Osteocyte (in vitro differentiated cells): ENCODE results near the gene SRRM4. TPM values are rescaled to one million over a fixed set of nuclear protein-coding genes. Genes with fewer than 3 reads are reported as not detected.

ENCODE experiments used
- DNase-seq: peaks from one replicate; pipeline ENCODE4 v3.0.0; 2021; ENCODE audit warnings: mixed read lengths; ENCODE audit not compliant: unreplicated experiment; ENCODE audit errors: extremely low spot score
- H3K27ac Mint-ChIP-seq: one replicate; pipeline ENCODE4 v1.8.0; 2021; ENCODE audit warnings: mild to moderate bottlenecking, mixed read lengths; ENCODE audit not compliant: unreplicated experiment
- H3K27me3 Mint-ChIP-seq: one replicate; pipeline ENCODE4 v1.8.0; 2021; ENCODE audit warnings: mixed read lengths; ENCODE audit not compliant: unreplicated experiment
- H3K36me3 Mint-ChIP-seq: one replicate; pipeline ENCODE4 v1.8.0; 2021; ENCODE audit warnings: mixed read lengths; ENCODE audit not compliant: unreplicated experiment
- H3K4me1 Mint-ChIP-seq: one replicate; pipeline ENCODE4 v1.8.0; 2021; ENCODE audit warnings: mixed read lengths; ENCODE audit not compliant: unreplicated experiment
- H3K4me3 Mint-ChIP-seq: one replicate; pipeline ENCODE4 v1.8.0; 2021; ENCODE audit warnings: mild to moderate bottlenecking, moderate library complexity, mixed read lengths; ENCODE audit not compliant: unreplicated experiment
- H3K9me3 Mint-ChIP-seq: one replicate; pipeline ENCODE4 v1.8.0; 2021; ENCODE audit warnings: mixed read lengths; ENCODE audit not compliant: unreplicated experiment
- CTCF ChIP-seq: fragments of 200-600 bp; sonication (generic); IDR thresholded peaks from 2 replicates; pipeline ENCODE4 v1.5.0; 2021; ENCODE audit warnings: antibody characterized with exemption, mild to moderate bottlenecking, moderate library complexity
- total RNA-seq: library from RNA; stranded (reverse); gene quantifications from 2 replicates; pipeline ENCODE4 v1.2.1, GENCODE V29; 2021

The SRRM4 gene
- total RNA-seq, 1 donor from 2014 or later = not detected

- H3K4me3 Mint-ChIP-seq = no peak overlapping the region
- H3K27me3 Mint-ChIP-seq = no peaks in the 10 kb centered on the region
- no peak overlapping the region for H3K27ac Mint-ChIP-seq
- TF ChIP-seq CTCF = no peak
- peaks cover 40% of the 10 kb centered on the region for H3K4me1 Mint-ChIP-seq
- no peaks in the 10 kb centered on the region for H3K36me3 Mint-ChIP-seq
- no peaks in the 10 kb centered on the region for H3K9me3 Mint-ChIP-seq
- DNase-seq = no peak
Observed at GRCh38 chr12:119177724-119178380, 196.5 kb downstream of the SRRM4 start.

- H3K36me3 Mint-ChIP-seq = no peaks in the 10 kb centered on the region
- H3K9me3 Mint-ChIP-seq = no peaks in the 10 kb centered on the region
- peaks cover 43% of the 10 kb centered on the region for H3K4me1 Mint-ChIP-seq
- no peak for TF ChIP-seq CTCF
- H3K27ac Mint-ChIP-seq = peak within 1 kb of the TSS; percentile 35
- peak within 1 kb of the TSS; percentile 68 for H3K4me3 Mint-ChIP-seq
- DNase-seq = no peak
- no peaks in the 10 kb centered on the region for H3K27me3 Mint-ChIP-seq
Observed at GRCh38 chr12:119178544-119179334, 197.4 kb downstream of the SRRM4 start, which contains the start of gene HSPB8. HSPB8 (plus strand) TSS chr12:119178931; CDS start chr12:119179313, 382 bp downstream.

GRCh38 chr12:119179335-119180021 is 198.1 kb downstream of the SRRM4 start:
- peaks cover 43% of the 10 kb centered on the region for H3K4me1 Mint-ChIP-seq

GRCh38 chr12:119180380-119181040 is 199.2 kb downstream of the SRRM4 start:
- DNase-seq = no peak
- TF ChIP-seq CTCF = no peak
- no peaks in the 10 kb centered on the region for H3K9me3 Mint-ChIP-seq
- H3K27ac Mint-ChIP-seq = peak overlapping the region; percentile 74
- H3K4me3 Mint-ChIP-seq = peak overlapping the region; percentile 48
- H3K4me1 Mint-ChIP-seq = peaks cover 43% of the 10 kb centered on the region
- no peaks in the 10 kb centered on the region for H3K36me3 Mint-ChIP-seq
- no peaks in the 10 kb centered on the region for H3K27me3 Mint-ChIP-seq

More at GRCh38 chr12:119179335-119180021, 198.1 kb downstream of the SRRM4 start:
- DNase-seq = no peak
- no peak for TF ChIP-seq CTCF
- Mint-ChIP-seq H3K9me3 (no peaks in the 10 kb centered on the region), H3K27me3 (no peaks in the 10 kb centered on the region), H3K36me3 (no peaks in the 10 kb centered on the region), H3K27ac (peak overlapping the region; percentile 35), H3K4me3 (peak overlapping the region; percentile 68)
